Transverse colon (tissue), 3 donors: ENCODE data around the gene MRFAP1L1.

Source experiments
- CTCF ChIP-seq, 5 experiments: fragments of 200-600 bp in 3 of 5; fragments of 450-650 bp in 2 of 5; sonication (generic) in 3 of 5; IDR thresholded peaks; 1 replicate in 2 of 5; 2 replicates in 3 of 5; pipeline ENCODE4 v1.5.1; 2016 to 2017; ENCODE audit warnings: antibody characterized with exemption in 5 of 5, inconsistent platforms in 3 of 5, mild to moderate bottlenecking in 2 of 5, moderate library complexity in 1 of 5
- EP300 ChIP-seq: sonication (generic); formaldehyde crosslinking; IDR thresholded peaks from one replicate; pipeline ENCODE4 v1.6.1; 2017; ENCODE audit warnings: antibody characterized with exemption, low read depth
- POLR2A ChIP-seq: fragments of 450-650 bp; IDR thresholded peaks from one replicate; pipeline ENCODE4 v1.6.1; 2016; ENCODE audit warnings: antibody characterized with exemption, mild to moderate bottlenecking, moderate library complexity

GRCh38 chr4:6753891-6754290 is 44.2 kb upstream of the MRFAP1L1 start:
- TF ChIP-seq POLR2A (no peak), CTCF (IDR thresholded peaks at IDR 0.05) (no peak), EP300 (no peak)
